Pancreas (tissue), 10 donors: ENCODE results near the gene DHCR24. TPM values are rescaled to one million over a fixed set of nuclear protein-coding genes. Genes with fewer than 3 reads are reported as not detected.

Experiments
- ATAC-seq, 4 donors: fragments of 200-7000 bp; cut with Tn5 transposase; one replicate each; pipeline versions ENCODE4 v1.8.0 to v1.9.1; 2020; ENCODE audit warnings: mild to moderate bottlenecking in 4 of 4, moderate library complexity in 4 of 4
- DNase-seq, 6 donors: peaks; one replicate each; pipeline ENCODE4 v3.0.0-alpha.2; 2020
- FAIRE-seq: peaks from 2 replicates; lab custom pipeline; 2012; peaks lifted over from hg19 to GRCh38; lab: Jason Lieb, UNC
- H3K27ac ChIP-seq, 4 donors: fragments of 200-600 bp; sonication (generic); 1 replicate in 3 of 4; 2 replicates in 1 of 4; pipeline versions ENCODE4 v1.5.0 to v1.8.0; 2020
- H3K27me3 ChIP-seq, 4 donors: fragments of 200-600 bp; one replicate each; pipeline ENCODE4 v1.8.0; 2021
- H3K36me3 ChIP-seq, 3 donors: fragments of 200-600 bp; sonication (generic) in 1 of 3; one replicate each; pipeline versions ENCODE4 v1.5.0 to v1.8.0; 2020 to 2021
- H3K4me1 ChIP-seq, 3 donors: fragments of 200-600 bp; one replicate each; pipeline ENCODE4 v1.8.0; 2021
- H3K4me3 ChIP-seq, 4 donors: fragments of 200-600 bp; sonication (generic) in 2 of 4; one replicate each; pipeline versions ENCODE4 v1.5.0 to v1.8.0; 2020 to 2021
- H3K9me3 ChIP-seq, 4 donors: fragments of 200-600 bp; one replicate each; pipeline ENCODE4 v1.8.0; 2021
- CTCF ChIP-seq, 4 donors: fragments of 200-600 bp; sonication (generic) in 3 of 4; IDR thresholded peaks; one replicate each; pipeline versions ENCODE4 v1.5.0 to v1.8.0; 2021; ENCODE audit warnings: antibody characterized with exemption in 4 of 4
- WGBS, 2 donors: extraction: QIAGEN DNeasy Blood & Tissue Kit; methylation state at CpG; one replicate each; pipeline ENCODE4 v1.1.7; 2013; 5-methylcytosine and 5-hydroxymethylcytosine counted together
- intact Hi-C, 3 donors: fragments of 100-400 bp; cut with DNase I; formaldehyde crosslinking; loops; one replicate each; pipeline versions ENCODE4 v1.11.1 to v1.14.2; 2022
- polyA plus RNA-seq, 2 donors: library from polyadenylated mRNA; stranded (reverse); fragments of 200-250 nt; gene quantifications; one replicate each; pipeline ENCODE4 v1.2.3, GENCODE V29; 2013
- total RNA-seq, 6 donors: library from RNA; stranded (reverse); fragmentation: NEBNext Ultra II Directional in 4 of 6; extraction: Animal tissue kit (Norgen Biotek cat#: 25700) in 4 of 6; gene quantifications; one replicate each; pipeline versions ENCODE4 v1.2.1 to v1.2.4, GENCODE V29; 2021 to 2023
- donor health status: healthy with polysubstance abuse.
- donor health status: DM: no; HTN: no; CAD: no; lungs with moderate emphysema.
- donor health status: DM: no; HTN: no; CAD: no.
- donor health status: control.
- donor health status: control.
- donor health status: Bipolar disorder and iron deficiency.
- donor health status: DM: yes; HTN: yes; CAD: no.
- donor health status: DM: no; HTN: no; CAD: no.
- donor health status: DM: no; HTN: no; CAD: no.
- donor health status: DM: yes; HTN: yes; CAD: no.

Gene DHCR24
- total and polyA plus RNA-seq, 8 donors: 10.6 to 64.7 (median 23.6) TPM

- Histone ChIP-seq H3K27ac (no peak overlapping the region), H3K4me3 (no peak overlapping the region), H3K27me3 (no peaks in the 10 kb centered on the region), H3K36me3 (no peaks in the 10 kb centered on the region), H3K4me1 (no peaks in the 10 kb centered on the region), H3K9me3 (no peaks in the 10 kb centered on the region)
- DNase-seq (no peak), FAIRE-seq (no peak), ATAC-seq (no peak)
- WGBS, 2 donors: 84 to 88% methylated on average over 8 of the region's 8 CpGs
- TF ChIP-seq CTCF (IDR thresholded peaks at IDR 0.05): no peak
- intact Hi-C loops: no loop called here
Observed at GRCh38 chr1:54836594-54836993, 50.4 kb downstream of the DHCR24 start.

GRCh38 chr1:54835970-54836369 is 51.0 kb downstream of the DHCR24 start:
- FAIRE-seq: no peak
- no peaks in the 10 kb centered on the region for H3K36me3 ChIP-seq
- peak in 1 of 4 donors; percentile 26 for ATAC-seq
- TF ChIP-seq CTCF (IDR thresholded peaks at IDR 0.05): no peak
- H3K4me3 ChIP-seq: no peak overlapping the region
- H3K9me3 ChIP-seq: no peaks in the 10 kb centered on the region
- intact Hi-C loops: no loop called here
- no peaks in the 10 kb centered on the region for H3K27me3 ChIP-seq
- DNase-seq: no peak
- 49 to 51% methylated on average over 4 of the region's 5 CpGs for WGBS, 2 donors
- H3K27ac ChIP-seq: no peak overlapping the region
- no peaks in the 10 kb centered on the region for H3K4me1 ChIP-seq

- 78% methylated on average over 6 of the region's 6 CpGs for WGBS, 2 donors
- DNase-seq: no peak
Observed at GRCh38 chr1:54835131-54835898, 51.7 kb downstream of the DHCR24 start.

GRCh38 chr1:54834007-54834541 is 52.9 kb downstream of the DHCR24 start:
- no peak for DNase-seq
- intact Hi-C loops: no loop called here
- Histone ChIP-seq H3K9me3 (no peaks in the 10 kb centered on the region), H3K36me3 (no peaks in the 10 kb centered on the region), H3K27ac (no peak overlapping the region), H3K27me3 (no peaks in the 10 kb centered on the region), H3K4me1 (no peaks in the 10 kb centered on the region), H3K4me3 (no peak overlapping the region)
- WGBS, 2 donors: 99 to 100% methylated on average over 1 of the region's 1 CpG
- FAIRE-seq: no peak
- no peak for ATAC-seq
- TF ChIP-seq CTCF (IDR thresholded peaks at IDR 0.05): no peak

More at GRCh38 chr1:54835131-54835898, 51.7 kb downstream of the DHCR24 start:
- no peak for ATAC-seq
- no peaks in the 10 kb centered on the region for H3K9me3 ChIP-seq
- no peaks in the 10 kb centered on the region for H3K27me3 ChIP-seq
- FAIRE-seq: no peak
- no peak overlapping the region for H3K27ac ChIP-seq
- intact Hi-C loops: no loop called here
- no peak for TF ChIP-seq CTCF (IDR thresholded peaks at IDR 0.05)
- H3K4me3 ChIP-seq: no peak overlapping the region
- no peaks in the 10 kb centered on the region for H3K4me1 ChIP-seq
- H3K36me3 ChIP-seq: no peaks in the 10 kb centered on the region

- Histone ChIP-seq H3K27me3 (no peaks in the 10 kb centered on the region), H3K4me3 (no peak overlapping the region), H3K9me3 (no peaks in the 10 kb centered on the region), H3K4me1 (no peaks in the 10 kb centered on the region), H3K36me3 (no peaks in the 10 kb centered on the region), H3K27ac (no peak overlapping the region)
- WGBS, 2 donors: 85 to 90% methylated on average over 9 of the region's 9 CpGs
- FAIRE-seq: no peak
- intact Hi-C loops: no loop called here
- ATAC-seq: no peak
- TF ChIP-seq CTCF (IDR thresholded peaks at IDR 0.05): no peak
- DNase-seq: no peak
Observed at GRCh38 chr1:54833121-54833520, 53.9 kb downstream of the DHCR24 start.
